ENCODE results near the gene CEMIP.
A peak's percentile ranks its signal among the peaks of the same experiment; 100 is the strongest.

The CEMIP gene

GRCh38 chr15:80990955-80991354 is 211.8 kb downstream of the CEMIP start:
- in situ Hi-C loops (cut with HindIII; ENCODE audit: low pct_ligation_motif_present, low sequenced_read_pairs): no loop called here
- Histone ChIP-seq H3K27ac (no peak overlapping the region), H3K4me3 (ENCODE audit: low read depth, low read length) (no peak overlapping the region)

GRCh38 chr15:80991421-80991820 is 212.3 kb downstream of the CEMIP start:
- in situ Hi-C loops (cut with HindIII; ENCODE audit: low pct_ligation_motif_present, low sequenced_read_pairs): no loop called here
- Histone ChIP-seq H3K27me3 (replicated peaks) (no peaks in the 10 kb centered on the region), H3K27ac (no peak overlapping the region), H3K4me3 (ENCODE audit: low read depth, low read length) (no peak overlapping the region), H3K36me3 (replicated peaks) (no peaks in the 10 kb centered on the region)
- DNase-seq: no peak
- TF ChIP-seq CTCF (IDR thresholded peaks at IDR 0.05; ENCODE audit: low read depth, low read length, missing control alignments): no peak

More at GRCh38 chr15:80990955-80991354, 211.8 kb downstream of the CEMIP start:
- H3K27me3 ChIP-seq (replicated peaks): no peaks in the 10 kb centered on the region
- H3K36me3 ChIP-seq (replicated peaks): no peaks in the 10 kb centered on the region
- DNase-seq: no peak
- no peak for TF ChIP-seq CTCF (IDR thresholded peaks at IDR 0.05; ENCODE audit: low read depth, low read length, missing control alignments)

- H3K27me3 ChIP-seq (replicated peaks): no peaks in the 10 kb centered on the region
- H3K27ac ChIP-seq: no peak overlapping the region
- in situ Hi-C loops (cut with HindIII; ENCODE audit: low pct_ligation_motif_present, low sequenced_read_pairs): no loop called here
- no peak for TF ChIP-seq CTCF (IDR thresholded peaks at IDR 0.05; ENCODE audit: low read depth, low read length, missing control alignments)
- H3K4me3 ChIP-seq (ENCODE audit: low read depth, low read length): no peak overlapping the region
- DNase-seq: no peak
- H3K36me3 ChIP-seq (replicated peaks): no peaks in the 10 kb centered on the region
Measured at GRCh38 chr15:80992006-80992405, 212.8 kb downstream of the CEMIP start.

- no peak for TF ChIP-seq CTCF (IDR thresholded peaks at IDR 0.05; ENCODE audit: low read depth, low read length, missing control alignments)
- no peaks in the 10 kb centered on the region for H3K27me3 ChIP-seq (replicated peaks)
- no peak overlapping the region for H3K4me3 ChIP-seq (ENCODE audit: low read depth, low read length)
- DNase-seq: no peak
- H3K36me3 ChIP-seq (replicated peaks): no peaks in the 10 kb centered on the region
- in situ Hi-C loops (cut with HindIII; ENCODE audit: low pct_ligation_motif_present, low sequenced_read_pairs): no loop called here
- no peak overlapping the region for H3K27ac ChIP-seq
Measured at GRCh38 chr15:80992441-80992840, 213.3 kb downstream of the CEMIP start.

GRCh38 chr15:80996247-80996646 is 217.1 kb downstream of the CEMIP start:
- DNase-seq: no peak
- no peak overlapping the region for H3K27ac ChIP-seq
- no peaks in the 10 kb centered on the region for H3K36me3 ChIP-seq (replicated peaks)
- no peak overlapping the region for H3K4me3 ChIP-seq (ENCODE audit: low read depth, low read length)
- peak; percentile 62 for TF ChIP-seq CTCF (IDR thresholded peaks at IDR 0.05; ENCODE audit: low read depth, low read length, missing control alignments)
- no peaks in the 10 kb centered on the region for H3K27me3 ChIP-seq (replicated peaks)
- in situ Hi-C loops (cut with HindIII; ENCODE audit: low pct_ligation_motif_present, low sequenced_read_pairs): no loop called here

GRCh38 chr15:80997692-80998091 is 218.5 kb downstream of the CEMIP start:
- no peak overlapping the region for H3K4me3 ChIP-seq (ENCODE audit: low read depth, low read length)
- no peak overlapping the region for H3K27ac ChIP-seq
- no peak for TF ChIP-seq CTCF (IDR thresholded peaks at IDR 0.05; ENCODE audit: low read depth, low read length, missing control alignments)
- H3K27me3 ChIP-seq (replicated peaks): no peaks in the 10 kb centered on the region
- in situ Hi-C loops (cut with HindIII; ENCODE audit: low pct_ligation_motif_present, low sequenced_read_pairs): no loop called here
- no peaks in the 10 kb centered on the region for H3K36me3 ChIP-seq (replicated peaks)
- no peak for DNase-seq
